Liver (tissue), 9 donors: ENCODE measurements around the gene GPR33. TPM values are rescaled to one million over a fixed set of nuclear protein-coding genes. Genes with fewer than 3 reads are reported as not detected.

Experiments
- DNase-seq: peaks from one replicate; pipeline ENCODE4 v3.0.0-alpha.2; 2017; ENCODE audit warnings: low spot score
- H3K27ac ChIP-seq, 2 donors: one replicate each; pipeline ENCODE4 v1.7.0; 2013; ENCODE audit warnings: inconsistent platforms in 2 of 2, low read length in 2 of 2, control low read depth in 1 of 2, low read depth in 1 of 2, mild to moderate bottlenecking in 1 of 2
- H3K27me3 ChIP-seq, 4 donors: one replicate each; pipeline versions ENCODE4 v1.6.1 to v1.7.0; 2013; ENCODE audit warnings: low read length in 3 of 4, inconsistent platforms in 1 of 4, mild to moderate bottlenecking in 1 of 4, moderate library complexity in 1 of 4; ENCODE audit not compliant: control insufficient read depth in 4 of 4, insufficient read depth in 4 of 4
- H3K36me3 ChIP-seq, 4 donors: one replicate each; pipeline versions ENCODE4 v1.6.1 to v1.7.0; 2013; ENCODE audit warnings: low read length in 3 of 4, mild to moderate bottlenecking in 3 of 4, low read depth in 1 of 4, moderate library complexity in 1 of 4; ENCODE audit not compliant: control insufficient read depth in 4 of 4, insufficient read depth in 3 of 4
- H3K4me1 ChIP-seq, 4 donors: one replicate each; pipeline versions ENCODE4 v1.6.1 to v1.7.0; 2013; ENCODE audit warnings: low read length in 3 of 4, mild to moderate bottlenecking in 3 of 4, moderate library complexity in 1 of 4; ENCODE audit not compliant: control insufficient read depth in 4 of 4, insufficient read depth in 4 of 4
- H3K4me3 ChIP-seq, 3 donors: one replicate each; pipeline versions ENCODE4 v1.6.1 to v1.7.0; 2013; ENCODE audit warnings: low read length in 3 of 3, control low read depth in 1 of 3, low read depth in 1 of 3, mild to moderate bottlenecking in 1 of 3
- H3K9ac ChIP-seq, 2 donors: one replicate each; pipeline ENCODE4 v1.7.0; 2013; ENCODE audit warnings: low read length in 2 of 2, mild to moderate bottlenecking in 2 of 2, moderate library complexity in 2 of 2, control low read depth in 1 of 2, low read depth in 1 of 2
- H3K9me3 ChIP-seq, 4 donors: one replicate each; pipeline versions ENCODE4 v1.6.1 to v1.7.0; 2013; ENCODE audit warnings: low read length in 3 of 4; ENCODE audit not compliant: control insufficient read depth in 4 of 4
- FOXA1 ChIP-seq: IDR thresholded peaks from 2 replicates; pipeline ENCODE4 v1.6.1; 2016; ENCODE audit warnings: antibody characterized with exemption
- FOXA2 ChIP-seq: IDR thresholded peaks from 2 replicates; pipeline ENCODE4 v1.6.1; 2016; ENCODE audit warnings: antibody characterized with exemption
- GABPA ChIP-seq, 2 donors: IDR thresholded peaks in 1 of 2; conservative IDR thresholded peaks in 1 of 2; 2 replicates each; pipeline ENCODE4 v1.6.1; 2016; ENCODE audit warnings: antibody characterized with exemption in 2 of 2, mild to moderate bottlenecking in 1 of 2, moderate library complexity in 1 of 2
- HNF4A ChIP-seq, 2 donors: conservative IDR thresholded peaks; 2 replicates each; pipeline ENCODE4 v1.6.1; 2016; ENCODE audit warnings: antibody characterized with exemption in 2 of 2, mild to moderate bottlenecking in 2 of 2
- HNF4G ChIP-seq: IDR thresholded peaks from 2 replicates; pipeline ENCODE4 v1.6.1; 2016; ENCODE audit warnings: antibody characterized with exemption
- NR2F2 ChIP-seq: IDR thresholded peaks from 2 replicates; pipeline ENCODE4 v1.6.1; 2016; ENCODE audit warnings: antibody characterized with exemption
- RAD21 ChIP-seq, 2 donors: IDR thresholded peaks; 2 replicates each; pipeline ENCODE4 v1.6.1; 2016; ENCODE audit warnings: antibody characterized with exemption in 2 of 2, mild to moderate bottlenecking in 2 of 2
- RXRA ChIP-seq, 2 donors: IDR thresholded peaks; 2 replicates each; pipeline ENCODE4 v1.6.1; 2017 to 2018; ENCODE audit warnings: antibody characterized with exemption in 2 of 2, mild to moderate bottlenecking in 1 of 2
- SP1 ChIP-seq: IDR thresholded peaks from 2 replicates; pipeline ENCODE4 v1.6.1; 2018; ENCODE audit warnings: antibody characterized with exemption, mild to moderate bottlenecking
- TAF1 ChIP-seq: conservative IDR thresholded peaks from 2 replicates; pipeline ENCODE4 v1.6.1; 2016; ENCODE audit warnings: antibody characterized with exemption, mild to moderate bottlenecking
- YY1 ChIP-seq: IDR thresholded peaks from 2 replicates; pipeline ENCODE4 v1.6.1; 2016; ENCODE audit warnings: antibody characterized with exemption, mild to moderate bottlenecking
- WGBS: extraction: QIAGEN DNeasy Blood & Tissue Kit; methylation state at CpG from one replicate; pipeline ENCODE4 v1.1.7; 2013; 5-methylcytosine and 5-hydroxymethylcytosine counted together
- polyA plus RNA-seq, 2 donors: library from polyadenylated mRNA; stranded (reverse) in 1 of 2; unstranded in 1 of 2; fragments of 200-250 nt in 1 of 2; fragments of >200 nt in 1 of 2; fragmentation: Nextera tagmentation in 1 of 2; extraction: Ambion mirVana in 1 of 2; gene quantifications; one replicate each; pipeline versions ENCODE4 v1.2.1 to v1.2.3, GENCODE V29; 2013 to 2015
- total RNA-seq, 2 donors: library from RNA; depleted of rRNA; stranded (reverse); fragments of >200 nt; gene quantifications; one replicate each; pipeline ENCODE4 v1.2.3, GENCODE V29; 2014
- TF ChIP-seq, protein P1 (sequence below): fragments of 150-350 bp; IDR thresholded peaks from 2 replicates; pipeline ENCODE4 v1.5.1; 2017; ENCODE audit warnings: improper control_type of control experiment, low read depth, low read length; ENCODE audit not compliant: missing input control
- TF ChIP-seq, protein P2 (sequence below): IDR thresholded peaks from 2 replicates; pipeline ENCODE4 v1.6.1; 2016; ENCODE audit warnings: antibody characterized with exemption, mild to moderate bottlenecking
- TF ChIP-seq, protein P3 (sequence below): IDR thresholded peaks from 2 replicates; pipeline ENCODE4 v1.6.1; 2016; ENCODE audit warnings: antibody characterized with exemption
- TF ChIP-seq, protein P4 (sequence below): IDR thresholded peaks from 2 replicates; pipeline ENCODE4 v1.6.1; 2016; ENCODE audit warnings: antibody characterized with exemption
- TF ChIP-seq, protein P5 (sequence below): IDR thresholded peaks from 2 replicates; pipeline ENCODE4 v1.6.1; 2016; ENCODE audit warnings: antibody characterized with exemption
- donor health status: healthy.
- donor health status: healthy.
- donor health status: healthy.
- donor health status: healthy.
- donor health status: healthy.

The GPR33 gene
- total and polyA plus RNA-seq, 4 donors = not detected

DNA sequence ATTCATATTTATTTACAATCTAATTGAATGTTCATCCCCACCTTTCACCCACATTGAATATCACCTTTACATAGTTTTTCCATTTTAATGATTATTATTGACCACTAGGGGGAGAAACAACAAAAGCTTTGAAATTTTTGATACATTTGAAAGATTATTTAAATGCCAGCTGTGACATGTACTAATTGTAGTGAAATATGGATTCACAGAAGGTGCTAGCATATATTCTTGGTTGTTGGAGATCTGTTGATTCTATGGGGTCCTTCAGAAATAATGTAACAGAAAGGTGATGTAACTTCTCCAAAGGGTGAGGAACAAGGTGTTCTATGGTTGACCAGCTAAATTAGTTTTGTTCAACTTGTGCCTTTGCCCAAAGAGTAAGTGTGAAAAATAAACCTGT is 22.4 kb upstream of the GPR33 start:
- TF ChIP-seq HNF4G (no peak), RXRA (IDR thresholded peaks at IDR 0.05) (peak; percentile 33 to 60), TAF1 (no peak), NR2F2 (no peak), SP1 (no peak), RAD21 (IDR thresholded peaks at IDR 0.05) (peak; percentile 83 to 85), HNF4A (conservative IDR thresholded peaks at IDR 0.05) (no peak), GABPA (IDR thresholded peaks at IDR 0.05 in 1 of 2, conservative IDR thresholded peaks at IDR 0.05 in 1 of 2) (no peak), FOXA2 (no peak)
- TF ChIP-seq, protein P1, sequence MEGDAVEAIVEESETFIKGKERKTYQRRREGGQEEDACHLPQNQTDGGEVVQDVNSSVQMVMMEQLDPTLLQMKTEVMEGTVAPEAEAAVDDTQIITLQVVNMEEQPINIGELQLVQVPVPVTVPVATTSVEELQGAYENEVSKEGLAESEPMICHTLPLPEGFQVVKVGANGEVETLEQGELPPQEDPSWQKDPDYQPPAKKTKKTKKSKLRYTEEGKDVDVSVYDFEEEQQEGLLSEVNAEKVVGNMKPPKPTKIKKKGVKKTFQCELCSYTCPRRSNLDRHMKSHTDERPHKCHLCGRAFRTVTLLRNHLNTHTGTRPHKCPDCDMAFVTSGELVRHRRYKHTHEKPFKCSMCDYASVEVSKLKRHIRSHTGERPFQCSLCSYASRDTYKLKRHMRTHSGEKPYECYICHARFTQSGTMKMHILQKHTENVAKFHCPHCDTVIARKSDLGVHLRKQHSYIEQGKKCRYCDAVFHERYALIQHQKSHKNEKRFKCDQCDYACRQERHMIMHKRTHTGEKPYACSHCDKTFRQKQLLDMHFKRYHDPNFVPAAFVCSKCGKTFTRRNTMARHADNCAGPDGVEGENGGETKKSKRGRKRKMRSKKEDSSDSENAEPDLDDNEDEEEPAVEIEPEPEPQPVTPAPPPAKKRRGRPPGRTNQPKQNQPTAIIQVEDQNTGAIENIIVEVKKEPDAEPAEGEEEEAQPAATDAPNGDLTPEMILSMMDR = peak; percentile 39
- TF ChIP-seq, protein P2, sequence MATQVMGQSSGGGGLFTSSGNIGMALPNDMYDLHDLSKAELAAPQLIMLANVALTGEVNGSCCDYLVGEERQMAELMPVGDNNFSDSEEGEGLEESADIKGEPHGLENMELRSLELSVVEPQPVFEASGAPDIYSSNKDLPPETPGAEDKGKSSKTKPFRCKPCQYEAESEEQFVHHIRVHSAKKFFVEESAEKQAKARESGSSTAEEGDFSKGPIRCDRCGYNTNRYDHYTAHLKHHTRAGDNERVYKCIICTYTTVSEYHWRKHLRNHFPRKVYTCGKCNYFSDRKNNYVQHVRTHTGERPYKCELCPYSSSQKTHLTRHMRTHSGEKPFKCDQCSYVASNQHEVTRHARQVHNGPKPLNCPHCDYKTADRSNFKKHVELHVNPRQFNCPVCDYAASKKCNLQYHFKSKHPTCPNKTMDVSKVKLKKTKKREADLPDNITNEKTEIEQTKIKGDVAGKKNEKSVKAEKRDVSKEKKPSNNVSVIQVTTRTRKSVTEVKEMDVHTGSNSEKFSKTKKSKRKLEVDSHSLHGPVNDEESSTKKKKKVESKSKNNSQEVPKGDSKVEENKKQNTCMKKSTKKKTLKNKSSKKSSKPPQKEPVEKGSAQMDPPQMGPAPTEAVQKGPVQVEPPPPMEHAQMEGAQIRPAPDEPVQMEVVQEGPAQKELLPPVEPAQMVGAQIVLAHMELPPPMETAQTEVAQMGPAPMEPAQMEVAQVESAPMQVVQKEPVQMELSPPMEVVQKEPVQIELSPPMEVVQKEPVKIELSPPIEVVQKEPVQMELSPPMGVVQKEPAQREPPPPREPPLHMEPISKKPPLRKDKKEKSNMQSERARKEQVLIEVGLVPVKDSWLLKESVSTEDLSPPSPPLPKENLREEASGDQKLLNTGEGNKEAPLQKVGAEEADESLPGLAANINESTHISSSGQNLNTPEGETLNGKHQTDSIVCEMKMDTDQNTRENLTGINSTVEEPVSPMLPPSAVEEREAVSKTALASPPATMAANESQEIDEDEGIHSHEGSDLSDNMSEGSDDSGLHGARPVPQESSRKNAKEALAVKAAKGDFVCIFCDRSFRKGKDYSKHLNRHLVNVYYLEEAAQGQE = no peak
- TF ChIP-seq, protein P3, sequence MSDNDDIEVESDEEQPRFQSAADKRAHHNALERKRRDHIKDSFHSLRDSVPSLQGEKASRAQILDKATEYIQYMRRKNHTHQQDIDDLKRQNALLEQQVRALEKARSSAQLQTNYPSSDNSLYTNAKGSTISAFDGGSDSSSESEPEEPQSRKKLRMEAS = no peak
- TF ChIP-seq, protein P4, sequence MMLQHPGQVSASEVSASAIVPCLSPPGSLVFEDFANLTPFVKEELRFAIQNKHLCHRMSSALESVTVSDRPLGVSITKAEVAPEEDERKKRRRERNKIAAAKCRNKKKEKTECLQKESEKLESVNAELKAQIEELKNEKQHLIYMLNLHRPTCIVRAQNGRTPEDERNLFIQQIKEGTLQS = no peak
- TF ChIP-seq, protein P5, sequence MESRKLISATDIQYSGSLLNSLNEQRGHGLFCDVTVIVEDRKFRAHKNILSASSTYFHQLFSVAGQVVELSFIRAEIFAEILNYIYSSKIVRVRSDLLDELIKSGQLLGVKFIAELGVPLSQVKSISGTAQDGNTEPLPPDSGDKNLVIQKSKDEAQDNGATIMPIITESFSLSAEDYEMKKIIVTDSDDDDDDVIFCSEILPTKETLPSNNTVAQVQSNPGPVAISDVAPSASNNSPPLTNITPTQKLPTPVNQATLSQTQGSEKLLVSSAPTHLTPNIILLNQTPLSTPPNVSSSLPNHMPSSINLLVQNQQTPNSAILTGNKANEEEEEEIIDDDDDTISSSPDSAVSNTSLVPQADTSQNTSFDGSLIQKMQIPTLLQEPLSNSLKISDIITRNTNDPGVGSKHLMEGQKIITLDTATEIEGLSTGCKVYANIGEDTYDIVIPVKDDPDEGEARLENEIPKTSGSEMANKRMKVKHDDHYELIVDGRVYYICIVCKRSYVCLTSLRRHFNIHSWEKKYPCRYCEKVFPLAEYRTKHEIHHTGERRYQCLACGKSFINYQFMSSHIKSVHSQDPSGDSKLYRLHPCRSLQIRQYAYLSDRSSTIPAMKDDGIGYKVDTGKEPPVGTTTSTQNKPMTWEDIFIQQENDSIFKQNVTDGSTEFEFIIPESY = no peak
- Histone ChIP-seq H3K4me3 (no peak overlapping the region), H3K4me1 (no peaks in the 10 kb centered on the region), H3K36me3 (no peaks in the 10 kb centered on the region), H3K27me3 (no peaks in the 10 kb centered on the region), H3K9ac (no peak overlapping the region), H3K27ac (no peak overlapping the region), H3K9me3 (no peaks in the 10 kb centered on the region)
- DNase-seq = no peak

DNA sequence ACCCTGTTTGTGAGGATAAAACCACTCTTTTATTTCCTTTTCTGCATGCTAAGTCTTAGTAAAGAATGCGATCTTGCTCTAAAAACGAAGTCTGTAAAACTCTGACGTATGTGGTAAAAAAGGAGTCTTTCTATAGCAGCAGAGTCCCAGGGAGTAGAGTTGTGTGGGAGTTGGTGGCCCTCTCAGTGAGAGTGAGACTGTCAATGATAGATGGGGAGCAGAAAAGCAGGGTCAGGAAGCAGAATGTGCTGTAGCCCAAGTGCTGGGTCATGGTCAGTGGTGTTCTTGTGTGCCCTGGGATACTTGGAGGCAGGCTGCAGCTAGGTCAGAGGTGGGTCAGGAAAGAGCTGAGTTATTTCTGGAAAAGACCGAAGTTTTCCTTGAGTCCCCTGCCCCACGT is 20.3 kb upstream of the GPR33 start:
- no peaks in the 10 kb centered on the region for H3K36me3 ChIP-seq
- H3K4me3 ChIP-seq = no peak overlapping the region
- H3K27me3 ChIP-seq = no peaks in the 10 kb centered on the region
- no peaks in the 10 kb centered on the region for H3K9me3 ChIP-seq
- no peak for DNase-seq
- 66% methylated on average over 5 of the region's 5 CpGs for WGBS
- no peaks in the 10 kb centered on the region for H3K4me1 ChIP-seq
- no peak overlapping the region for H3K9ac ChIP-seq
- no peak overlapping the region for H3K27ac ChIP-seq
- TF ChIP-seq SP1 (no peak), RXRA (IDR thresholded peaks at IDR 0.05) (no peak), YY1 (no peak), NR2F2 (no peak), FOXA2 (no peak), FOXA1 (no peak), GABPA (IDR thresholded peaks at IDR 0.05 in 1 of 2, conservative IDR thresholded peaks at IDR 0.05 in 1 of 2) (no peak)
- TF ChIP-seq, protein P4 = no peak
- TF ChIP-seq, protein P1 = no peak
- TF ChIP-seq, protein P2 = no peak
